OCI-LY1 (cell line): Measurements from ENCODE around the gene DNAH9.

Source experiments
- H2AFZ ChIP-seq: fragments of 200-600 bp; sonication (generic), shearing (Covaris generic); 2 replicates; pipeline ENCODE4 v1.6.0; 2014; ENCODE audit warnings: antibody characterized with exemption, mild to moderate bottlenecking, low read length
- H3F3A ChIP-seq: fragments of 200-600 bp; sonication (generic), shearing (Covaris generic); 2 replicates; pipeline ENCODE4 v1.6.0; 2014; ENCODE audit warnings: mild to moderate bottlenecking, antibody characterized with exemption, low read length, moderate library complexity; ENCODE audit not compliant: insufficient read depth
- H3K27ac ChIP-seq: fragments of 200-600 bp; sonication (generic); 2 replicates; pipeline ENCODE4 v1.5.1; 2014; ENCODE audit warnings: low read length, mixed run types, mild to moderate bottlenecking, low read depth; ENCODE audit not compliant: poor library complexity, severe bottlenecking
- H3K27me3 ChIP-seq: fragments of 200-600 bp; sonication (generic); 2 replicates; pipeline ENCODE4 v1.6.0; 2014; ENCODE audit warnings: antibody characterized with exemption, mild to moderate bottlenecking, low read length, moderate library complexity; ENCODE audit not compliant: insufficient read depth
- H3K36me3 ChIP-seq: fragments of 200-600 bp; sonication (generic); 2 replicates; pipeline ENCODE4 v1.6.1; 2014; ENCODE audit warnings: mild to moderate bottlenecking, antibody characterized with exemption, low read length, moderate library complexity, mixed read lengths; ENCODE audit not compliant: insufficient read depth
- H3K4me1 ChIP-seq: fragments of 200-600 bp; sonication (generic); 2 replicates; pipeline ENCODE4 v1.5.1; 2014; ENCODE audit warnings: mild to moderate bottlenecking, low read length, moderate library complexity; ENCODE audit not compliant: insufficient read depth, severe bottlenecking
- H3K4me2 ChIP-seq: fragments of 200-600 bp; sonication (generic), shearing (Covaris generic); 2 replicates; pipeline ENCODE4 v1.6.1; 2014; ENCODE audit warnings: low read length
- H3K4me3 ChIP-seq: fragments of 200-600 bp; sonication (generic); 2 replicates; pipeline ENCODE4 v1.5.1; 2014; ENCODE audit warnings: low read length, low read depth, mild to moderate bottlenecking, mixed read lengths; ENCODE audit not compliant: poor library complexity, severe bottlenecking
- H3K79me2 ChIP-seq: fragments of 200-600 bp; shearing (Covaris generic); 2 replicates; pipeline ENCODE4 v1.6.1; 2016; ENCODE audit warnings: mixed run types, low read length, mixed read lengths; ENCODE audit not compliant: insufficient read depth
- H3K9ac ChIP-seq: fragments of 200-600 bp; sonication (generic), shearing (Covaris generic); 2 replicates; pipeline ENCODE4 v1.6.1; 2014; ENCODE audit warnings: mild to moderate bottlenecking, low read length, mixed read lengths
- H3K9me2 ChIP-seq: fragments of 200-600 bp; sonication (generic), shearing (Covaris generic); 2 replicates; pipeline ENCODE4 v1.6.1; 2014; ENCODE audit warnings: low read depth, mild to moderate bottlenecking, low read length, mixed read lengths
- H3K9me3 ChIP-seq: fragments of 200-600 bp; shearing (Covaris generic); 2 replicates; pipeline ENCODE4 v1.6.1; 2014; ENCODE audit warnings: low read length, mixed read lengths
- H4K20me1 ChIP-seq: fragments of 200-600 bp; sonication (generic), shearing (Covaris generic); 2 replicates; pipeline ENCODE4 v1.6.0; 2016; ENCODE audit warnings: mild to moderate bottlenecking, low read length; ENCODE audit not compliant: insufficient read depth
- EZH2 ChIP-seq: fragments of 200-600 bp; sonication (generic), shearing (Covaris generic); IDR thresholded peaks from 2 replicates; pipeline ENCODE4 v1.8.0; 2017; ENCODE audit warnings: borderline replicate concordance, mixed run types, mild to moderate bottlenecking, antibody characterized with exemption, low read length, moderate library complexity, mixed read lengths
- TF ChIP-seq, protein P1 (sequence below): fragments of 200-600 bp; sonication (generic), shearing (Covaris generic); IDR thresholded peaks from 2 replicates; pipeline ENCODE4 v1.5.1; 2017; ENCODE audit warnings: mild to moderate bottlenecking, antibody characterized with exemption, low read length, moderate library complexity, mixed read lengths

The DNAH9 gene

DNA sequence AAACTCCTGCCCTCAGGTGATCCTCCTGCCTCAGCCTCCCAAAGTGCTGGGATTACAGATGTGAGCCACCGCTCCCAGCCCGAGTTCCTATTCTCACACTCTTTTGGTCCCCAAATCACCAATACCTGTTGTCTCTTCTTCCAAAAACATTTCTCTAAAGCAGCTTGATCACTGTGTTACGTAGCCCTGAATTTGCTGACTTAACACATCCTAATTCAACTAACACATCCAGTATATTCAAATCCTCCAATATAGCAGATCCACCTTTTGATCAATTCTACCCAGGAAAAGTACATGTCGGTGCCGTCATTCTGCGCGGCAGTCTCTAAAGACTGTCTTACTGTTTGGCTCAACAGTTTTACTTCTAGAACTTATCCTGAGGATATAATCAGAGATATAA, 207.7 kb downstream of the DNAH9 start:
- Histone ChIP-seq H3K4me2 (no peak overlapping the region), H3K36me3 (no peaks in the 10 kb centered on the region), H3K27me3 (no peaks in the 10 kb centered on the region), H3F3A (no peaks in the 10 kb centered on the region), H3K9me2 (no peaks in the 10 kb centered on the region), H2AFZ (no peak overlapping the region), H3K9me3 (no peaks in the 10 kb centered on the region), H3K79me2 (no peaks in the 10 kb centered on the region), H3K4me3 (no peak overlapping the region), H3K27ac (no peak overlapping the region), H3K4me1 (no peaks in the 10 kb centered on the region), H3K9ac (no peak overlapping the region), H4K20me1 (no peaks in the 10 kb centered on the region)
- TF ChIP-seq EZH2: no peak
- TF ChIP-seq, protein P1, sequence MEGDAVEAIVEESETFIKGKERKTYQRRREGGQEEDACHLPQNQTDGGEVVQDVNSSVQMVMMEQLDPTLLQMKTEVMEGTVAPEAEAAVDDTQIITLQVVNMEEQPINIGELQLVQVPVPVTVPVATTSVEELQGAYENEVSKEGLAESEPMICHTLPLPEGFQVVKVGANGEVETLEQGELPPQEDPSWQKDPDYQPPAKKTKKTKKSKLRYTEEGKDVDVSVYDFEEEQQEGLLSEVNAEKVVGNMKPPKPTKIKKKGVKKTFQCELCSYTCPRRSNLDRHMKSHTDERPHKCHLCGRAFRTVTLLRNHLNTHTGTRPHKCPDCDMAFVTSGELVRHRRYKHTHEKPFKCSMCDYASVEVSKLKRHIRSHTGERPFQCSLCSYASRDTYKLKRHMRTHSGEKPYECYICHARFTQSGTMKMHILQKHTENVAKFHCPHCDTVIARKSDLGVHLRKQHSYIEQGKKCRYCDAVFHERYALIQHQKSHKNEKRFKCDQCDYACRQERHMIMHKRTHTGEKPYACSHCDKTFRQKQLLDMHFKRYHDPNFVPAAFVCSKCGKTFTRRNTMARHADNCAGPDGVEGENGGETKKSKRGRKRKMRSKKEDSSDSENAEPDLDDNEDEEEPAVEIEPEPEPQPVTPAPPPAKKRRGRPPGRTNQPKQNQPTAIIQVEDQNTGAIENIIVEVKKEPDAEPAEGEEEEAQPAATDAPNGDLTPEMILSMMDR: no peak

DNA sequence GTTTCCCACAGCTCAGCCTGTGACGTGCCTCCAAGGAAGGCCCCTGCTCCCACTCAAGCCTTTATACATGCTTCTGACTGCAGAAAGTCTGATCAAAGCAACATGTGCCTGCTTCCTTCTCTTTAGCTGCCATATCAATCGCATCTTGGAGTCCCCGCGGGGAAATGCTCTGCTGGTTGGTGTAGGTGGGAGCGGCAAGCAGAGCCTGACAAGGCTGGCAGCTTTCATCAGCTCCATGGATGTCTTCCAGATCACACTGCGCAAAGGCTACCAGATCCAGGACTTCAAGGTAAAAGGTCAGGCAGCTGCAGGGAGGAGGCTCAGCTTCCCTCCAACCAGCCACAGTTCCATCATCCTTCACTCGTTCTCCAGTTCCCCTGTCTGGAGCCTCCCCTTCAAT, 209.3 kb downstream of the DNAH9 start:
- Histone ChIP-seq H3F3A (no peaks in the 10 kb centered on the region), H3K9ac (no peak overlapping the region), H3K9me3 (no peaks in the 10 kb centered on the region), H3K27ac (no peak overlapping the region), H3K9me2 (no peaks in the 10 kb centered on the region), H3K4me3 (no peak overlapping the region), H3K27me3 (no peaks in the 10 kb centered on the region), H3K79me2 (no peaks in the 10 kb centered on the region), H3K4me2 (no peak overlapping the region), H3K36me3 (no peaks in the 10 kb centered on the region), H4K20me1 (no peaks in the 10 kb centered on the region), H2AFZ (no peak overlapping the region), H3K4me1 (no peaks in the 10 kb centered on the region)
- TF ChIP-seq EZH2: no peak
- TF ChIP-seq, protein P1: no peak

DNA sequence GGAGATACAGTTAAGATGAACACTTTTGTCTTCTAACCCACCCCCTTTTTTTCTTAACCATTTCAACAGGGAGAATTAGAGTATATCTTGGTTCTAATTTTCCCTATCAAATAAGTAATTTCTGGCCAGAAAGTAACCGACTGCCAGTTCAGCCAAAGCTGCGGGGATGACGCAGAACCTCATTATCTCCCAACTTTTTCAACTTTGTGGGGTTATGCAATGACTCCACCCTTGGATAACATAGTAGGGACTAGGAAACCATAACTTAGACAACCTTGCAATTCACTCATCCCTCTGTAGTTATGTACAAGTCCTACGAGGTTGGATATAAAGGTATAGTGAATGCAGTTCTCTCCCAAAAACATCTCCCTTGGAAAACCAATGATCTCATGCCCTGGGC, 215.0 kb downstream of the DNAH9 start:
- no peak overlapping the region for H3K4me3 ChIP-seq
- no peaks in the 10 kb centered on the region for H3K36me3 ChIP-seq
- H3K4me1 ChIP-seq: no peaks in the 10 kb centered on the region
- H2AFZ ChIP-seq: no peak overlapping the region
- H3K9ac ChIP-seq: no peak overlapping the region
- H3F3A ChIP-seq: no peaks in the 10 kb centered on the region
- no peaks in the 10 kb centered on the region for H3K9me2 ChIP-seq
- H3K9me3 ChIP-seq: no peaks in the 10 kb centered on the region
- H3K27ac ChIP-seq: no peak overlapping the region
- no peaks in the 10 kb centered on the region for H3K79me2 ChIP-seq
- no peaks in the 10 kb centered on the region for H4K20me1 ChIP-seq
- no peaks in the 10 kb centered on the region for H3K27me3 ChIP-seq
- H3K4me2 ChIP-seq: no peak overlapping the region
- TF ChIP-seq, protein P1: no peak
- no peak for TF ChIP-seq EZH2
